ENCODE measurements around the gene CCDC7. TPM values are rescaled to one million over a fixed set of nuclear protein-coding genes. Genes with fewer than 3 reads are reported as not detected.
"Not testable (repeated sequence)": the region's sequence is repeated elsewhere in the genome, so short reads cannot be mapped to it uniquely, and the experiment has no call there.

CCDC7 gene
- total and polyA plus RNA-seq, 7 experiments from 2014 or later, result 7.7 to 98.7 (median 62.9) TPM

DNA sequence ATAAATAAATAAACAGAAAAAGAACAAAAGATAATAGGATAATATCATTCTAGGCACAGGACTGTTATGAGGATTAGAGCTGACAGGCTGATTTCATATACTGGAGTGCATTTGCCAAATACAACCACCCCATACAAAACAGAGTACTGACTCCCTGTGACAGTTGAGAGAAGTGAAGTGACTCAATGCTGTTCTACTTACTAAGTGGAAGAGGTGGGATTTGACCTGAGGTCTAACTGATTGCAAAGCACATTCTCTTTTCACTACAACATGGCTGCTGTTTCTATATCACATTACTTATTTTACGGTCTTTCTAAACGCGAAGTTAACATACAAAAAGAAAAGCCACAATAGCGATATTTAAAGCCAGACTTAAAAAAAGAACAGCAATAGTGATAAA, 460.7 kb downstream of the CCDC7 start:
- Histone ChIP-seq H3K4me1 (ENCODE audit: control insufficient read depth in 2 of 2, insufficient read depth in 2 of 2, low read length in 2 of 2) (no peaks in the 10 kb centered on the region), H3K27ac (ENCODE audit: low read depth, low read length) (no peak overlapping the region), H3K9me3 (ENCODE audit: control insufficient read depth in 2 of 3, low read length in 3 of 3) (no peaks in the 10 kb centered on the region), H3K27me3 (ENCODE audit: control insufficient read depth in 2 of 2, insufficient read depth in 2 of 2, low read length in 2 of 2) (no peaks in the 10 kb centered on the region), H3K4me3 (ENCODE audit: low read length) (no peak overlapping the region), H3K36me3 (ENCODE audit: control insufficient read depth in 2 of 3, insufficient read depth in 3 of 3, low read length in 3 of 3) (peaks cover 3 to 18% (median 4%) of the 10 kb centered on the region in 3 experiments)
- ATAC-seq, result no peak
- intact Hi-C loops (cut with micrococcal nuclease), result no loop called here
- no peaks in the 10 kb centered on the region for H3K4me1 Mint-ChIP-seq
- ChIA-PET POLR2A (no interaction called here), CTCF (no interaction called here)
- DNase-seq, result no peak
- H3K9me3 Mint-ChIP-seq, result no peaks in the 10 kb centered on the region
- no peak overlapping the region for H3K4me3 Mint-ChIP-seq
- H3K27ac Mint-ChIP-seq, result no peak overlapping the region
- H3K27me3 Mint-ChIP-seq, result no peaks in the 10 kb centered on the region
- H3K36me3 Mint-ChIP-seq, result peaks cover 4 to 47% (median 22%) of the 10 kb centered on the region in 5 donors

DNA sequence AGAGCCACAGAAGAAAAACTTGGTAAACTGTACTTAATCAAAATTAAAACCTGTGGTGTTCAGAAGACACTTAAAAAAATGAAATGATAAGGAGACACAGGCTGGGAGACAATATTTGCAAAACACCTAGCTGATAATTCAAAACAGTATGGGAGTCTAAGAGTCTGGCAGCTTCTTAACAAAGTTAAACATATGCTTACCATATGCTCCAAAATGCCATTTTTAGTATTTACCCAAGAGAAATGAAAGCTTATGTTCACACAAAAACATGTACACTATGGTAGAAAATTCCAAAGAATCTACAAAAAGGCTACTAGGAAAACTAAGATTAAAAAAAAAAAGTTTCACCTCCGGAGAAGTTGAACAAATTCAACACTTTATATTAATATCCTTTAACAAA, 463.5 kb downstream of the CCDC7 start:
- ChIA-PET CTCF (interaction anchor here (1.3 kb wide), 1 partner anchor 29 kb away, joined by 3 read pairs; no protein-coding TSS in a partner anchor), POLR2A (no interaction called here)
- no peaks in the 10 kb centered on the region for H3K9me3 ChIP-seq (ENCODE audit: control insufficient read depth in 2 of 3, low read length in 3 of 3)
- ATAC-seq (no peak), DNase-seq (no peak)
- H3K27me3 ChIP-seq (ENCODE audit: control insufficient read depth in 2 of 2, insufficient read depth in 2 of 2, low read length in 2 of 2), result no peaks in the 10 kb centered on the region
- no peak overlapping the region for H3K4me3 ChIP-seq (ENCODE audit: low read length)
- peaks cover 14 to 58% (median 35%) of the 10 kb centered on the region in 5 donors for H3K36me3 Mint-ChIP-seq
- H3K27ac ChIP-seq (ENCODE audit: low read depth, low read length), result no peak overlapping the region
- H3K4me1 ChIP-seq (ENCODE audit: control insufficient read depth in 2 of 2, insufficient read depth in 2 of 2, low read length in 2 of 2), result no peaks in the 10 kb centered on the region
- H3K27ac Mint-ChIP-seq, result no peak overlapping the region
- H3K4me1 Mint-ChIP-seq, result peaks cover 0 to 4% (median 0%) of the 10 kb centered on the region in 7 donors
- H3K4me3 Mint-ChIP-seq, result no peak overlapping the region
- H3K9me3 Mint-ChIP-seq, result peaks cover 0 to 3% (median 0%) of the 10 kb centered on the region in 11 donors
- intact Hi-C loops (cut with micrococcal nuclease), result no loop called here
- peaks cover 3 to 14% (median 4%) of the 10 kb centered on the region in 3 experiments for H3K36me3 ChIP-seq (ENCODE audit: control insufficient read depth in 2 of 3, insufficient read depth in 3 of 3, low read length in 3 of 3)
- H3K27me3 Mint-ChIP-seq, result no peaks in the 10 kb centered on the region

DNA sequence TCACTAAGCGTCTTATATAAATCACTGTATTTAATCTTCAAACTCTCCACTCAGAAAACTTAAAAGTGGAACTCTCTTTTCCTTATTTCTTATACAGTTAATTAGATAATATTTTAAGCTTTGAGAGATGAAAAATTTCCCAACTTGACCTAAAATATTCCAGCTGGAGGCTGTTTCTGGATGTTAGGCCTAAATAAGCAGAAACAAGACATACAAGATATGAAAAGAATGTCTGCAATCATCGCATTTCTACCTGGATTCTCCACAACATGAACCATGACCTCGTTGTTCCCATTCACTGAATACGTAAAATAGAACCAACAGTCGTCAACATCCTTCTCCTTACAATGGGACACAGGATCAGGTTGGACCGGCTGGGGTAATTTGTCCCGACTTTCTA, 464.0 kb downstream of the CCDC7 start:
- H3K27me3 Mint-ChIP-seq; intact Hi-C loops (cut with micrococcal nuclease): not testable (repeated sequence)
- POLR2A ChIA-PET, result interaction anchor here (0.7 kb wide), 1 partner anchor 466 kb away, joined by 5 read pairs; no protein-coding TSS in a partner anchor

DNA sequence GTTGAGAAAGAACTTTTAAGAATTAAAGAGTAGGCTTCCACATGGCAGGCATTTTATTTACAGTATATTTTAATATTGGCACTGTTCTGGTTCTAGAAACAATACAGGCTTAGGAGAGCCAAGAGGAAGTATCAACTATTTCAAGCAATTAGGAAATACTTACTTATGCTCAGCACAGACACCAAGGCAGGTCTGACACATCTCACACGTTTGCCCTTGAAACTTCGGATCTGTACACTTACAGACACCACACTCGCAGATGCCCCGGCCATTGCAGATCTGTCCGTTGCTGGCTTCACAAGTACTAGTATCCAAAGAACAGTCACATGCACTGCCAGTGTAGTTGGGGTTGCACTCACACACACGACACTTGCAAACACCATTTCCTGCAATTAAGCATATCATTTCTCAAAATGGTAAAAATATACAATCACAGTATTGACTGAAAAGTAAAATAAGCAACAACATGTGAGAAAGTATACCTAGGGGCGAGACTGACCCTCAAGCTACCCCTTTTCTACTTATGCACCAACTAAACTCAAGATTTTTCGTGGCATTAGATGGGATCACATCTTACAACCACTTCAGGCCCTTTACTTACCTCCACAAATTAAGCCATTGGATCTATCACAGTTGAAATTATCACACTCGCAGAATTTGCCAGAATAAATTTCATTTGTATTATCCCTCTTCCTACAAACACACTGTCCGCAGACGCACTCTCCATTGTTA, 465.5 kb downstream of the CCDC7 start:
- Mint-ChIP-seq H3K4me1 (peaks cover 0 to 8% (median 0%) of the 10 kb centered on the region in 7 donors), H3K27ac (no peak overlapping the region), H3K9me3 (peaks cover 0 to 6% (median 0%) of the 10 kb centered on the region in 11 donors), H3K27me3 (no peaks in the 10 kb centered on the region), H3K4me3 (no peak overlapping the region), H3K36me3 (peaks cover 14 to 74% (median 47%) of the 10 kb centered on the region in 5 donors)
- CTCF ChIA-PET, result no interaction called here
- intact Hi-C loops (cut with micrococcal nuclease), result no loop called here
- Histone ChIP-seq H3K27ac (ENCODE audit: low read depth, low read length) (no peak overlapping the region), H3K36me3 (ENCODE audit: control insufficient read depth in 2 of 3, insufficient read depth in 3 of 3, low read length in 3 of 3) (peaks cover 3 to 14% (median 4%) of the 10 kb centered on the region in 3 experiments), H3K27me3 (ENCODE audit: control insufficient read depth in 2 of 2, insufficient read depth in 2 of 2, low read length in 2 of 2) (no peaks in the 10 kb centered on the region), H3K9me3 (ENCODE audit: control insufficient read depth in 2 of 3, low read length in 3 of 3) (no peaks in the 10 kb centered on the region), H3K4me3 (ENCODE audit: low read length) (no peak overlapping the region), H3K4me1 (ENCODE audit: control insufficient read depth in 2 of 2, insufficient read depth in 2 of 2, low read length in 2 of 2) (no peaks in the 10 kb centered on the region)
- ATAC-seq (peak; percentile 34), DNase-seq (no peak)
- POLR2A ChIA-PET, result no interaction called here

More for the DNA sequence above, 464.0 kb downstream of the CCDC7 start:
- DNase-seq; ATAC-seq; H3K4me1 ChIP-seq (ENCODE audit: control insufficient read depth in 2 of 2, insufficient read depth in 2 of 2, low read length in 2 of 2); H3K27ac Mint-ChIP-seq; H3K9me3 Mint-ChIP-seq; H3K9me3 ChIP-seq (ENCODE audit: control insufficient read depth in 2 of 3, low read length in 3 of 3); H3K4me1 Mint-ChIP-seq; H3K4me3 Mint-ChIP-seq; H3K27ac ChIP-seq (ENCODE audit: low read depth, low read length); H3K27me3 ChIP-seq (ENCODE audit: control insufficient read depth in 2 of 2, insufficient read depth in 2 of 2, low read length in 2 of 2); H3K4me3 ChIP-seq (ENCODE audit: low read length): not testable (repeated sequence)
- H3K36me3 ChIP-seq (ENCODE audit: control insufficient read depth in 2 of 3, insufficient read depth in 3 of 3, low read length in 3 of 3), result peaks cover 3 to 14% (median 4%) of the 10 kb centered on the region in 3 experiments
- H3K36me3 Mint-ChIP-seq, result peaks cover 14 to 64% (median 40%) of the 10 kb centered on the region in 5 donors
- CTCF ChIA-PET, result interaction anchor here (1.3 kb wide), 1 partner anchor 28 kb away, joined by 3 read pairs; no protein-coding TSS in a partner anchor

DNA sequence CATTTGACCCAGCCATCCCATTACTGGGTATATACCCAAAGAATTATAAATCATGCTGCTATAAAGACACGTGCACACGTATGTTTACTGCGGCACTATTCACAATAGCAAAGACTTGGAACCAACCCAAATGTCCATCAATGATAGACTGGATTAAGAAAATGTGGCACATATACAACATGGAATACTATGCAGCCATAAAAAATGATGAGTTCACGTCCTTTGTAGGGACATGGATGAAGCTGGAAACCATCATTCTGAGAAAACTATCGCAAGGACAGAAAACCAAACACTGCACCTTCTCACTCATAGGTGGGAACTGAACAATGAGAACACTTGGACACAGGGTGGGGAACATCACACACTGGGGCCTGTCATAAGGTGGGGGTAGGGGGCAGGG, 471.9 kb downstream of the CCDC7 start:
- DNase-seq; intact Hi-C loops (cut with micrococcal nuclease); H3K4me3 ChIP-seq (ENCODE audit: low read length); H3K27me3 Mint-ChIP-seq; H3K27me3 ChIP-seq (ENCODE audit: control insufficient read depth in 2 of 2, insufficient read depth in 2 of 2, low read length in 2 of 2); H3K4me1 ChIP-seq (ENCODE audit: control insufficient read depth in 2 of 2, insufficient read depth in 2 of 2, low read length in 2 of 2); H3K9me3 Mint-ChIP-seq; H3K4me3 Mint-ChIP-seq; H3K27ac ChIP-seq (ENCODE audit: low read depth, low read length); ATAC-seq; H3K9me3 ChIP-seq (ENCODE audit: control insufficient read depth in 2 of 3, low read length in 3 of 3); H3K27ac Mint-ChIP-seq; POLR2A ChIA-PET; CTCF ChIA-PET: not testable (repeated sequence)
- H3K4me1 Mint-ChIP-seq, result peaks cover 0 to 12% (median 5%) of the 10 kb centered on the region in 7 donors
- H3K36me3 Mint-ChIP-seq, result peaks cover 14 to 76% (median 61%) of the 10 kb centered on the region in 5 donors
- peaks cover 3 to 18% (median 15%) of the 10 kb centered on the region in 3 experiments for H3K36me3 ChIP-seq (ENCODE audit: control insufficient read depth in 2 of 3, insufficient read depth in 3 of 3, low read length in 3 of 3)

DNA sequence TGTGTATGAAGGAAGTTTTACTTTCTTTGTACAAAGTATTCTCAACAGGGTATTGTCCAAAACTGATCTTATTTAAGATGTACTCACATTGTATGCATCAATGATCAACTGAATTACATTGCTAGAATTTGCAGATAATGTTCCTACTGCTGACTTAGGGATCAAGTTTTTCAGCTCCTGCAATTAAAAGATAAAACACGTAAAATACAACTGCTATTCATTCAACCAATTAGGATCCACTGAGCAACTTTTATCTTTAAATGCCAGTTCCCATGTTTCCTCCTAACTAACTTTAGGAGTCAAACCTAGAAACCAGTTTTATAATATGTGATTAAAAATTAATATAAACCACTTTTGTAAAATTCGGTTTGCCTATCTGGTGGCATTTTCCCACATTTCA, 476.2 kb downstream of the CCDC7 start:
- Histone ChIP-seq H3K9me3 (ENCODE audit: control insufficient read depth in 2 of 3, low read length in 3 of 3) (no peaks in the 10 kb centered on the region), H3K4me1 (ENCODE audit: control insufficient read depth in 2 of 2, insufficient read depth in 2 of 2, low read length in 2 of 2) (peaks cover 0 to 7% of the 10 kb centered on the region in 2 donors), H3K27ac (ENCODE audit: low read depth, low read length) (no peak overlapping the region), H3K36me3 (ENCODE audit: control insufficient read depth in 2 of 3, insufficient read depth in 3 of 3, low read length in 3 of 3) (peaks cover 3 to 42% (median 29%) of the 10 kb centered on the region in 3 experiments), H3K4me3 (ENCODE audit: low read length) (no peak overlapping the region), H3K27me3 (ENCODE audit: control insufficient read depth in 2 of 2, insufficient read depth in 2 of 2, low read length in 2 of 2) (no peaks in the 10 kb centered on the region)
- intact Hi-C loops (cut with micrococcal nuclease), result no loop called here
- ATAC-seq (no peak), DNase-seq (no peak)
- ChIA-PET CTCF (no interaction called here), POLR2A (no interaction called here)
- Mint-ChIP-seq H3K4me3 (no peak overlapping the region), H3K36me3 (peaks cover 18 to 62% (median 50%) of the 10 kb centered on the region in 5 donors), H3K4me1 (peaks cover 0 to 11% (median 7%) of the 10 kb centered on the region in 7 donors), H3K27me3 (no peaks in the 10 kb centered on the region), H3K27ac (no peak overlapping the region), H3K9me3 (peaks cover 0 to 12% (median 1%) of the 10 kb centered on the region in 11 donors)

DNA sequence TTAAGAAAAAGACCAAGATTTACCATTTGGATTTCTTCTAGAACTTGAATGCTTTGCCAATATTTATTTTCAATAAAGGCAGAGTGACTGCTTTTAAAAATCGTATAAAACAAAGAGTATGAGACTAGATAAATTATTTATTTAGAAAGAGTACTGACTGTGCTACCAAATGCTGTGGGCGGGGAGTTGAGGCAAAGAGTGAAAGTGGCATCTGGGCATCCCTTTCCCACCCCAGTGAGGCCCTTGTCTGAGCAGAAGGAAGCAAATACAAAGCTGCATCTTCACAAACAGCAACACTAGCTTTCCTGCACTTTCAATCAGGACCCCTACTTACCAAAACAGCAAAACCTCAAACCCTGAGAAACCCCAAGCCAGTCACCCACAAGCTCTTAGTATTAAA, 477.2 kb downstream of the CCDC7 start:
- H3K4me3 Mint-ChIP-seq, result no peak overlapping the region
- H3K27me3 ChIP-seq (ENCODE audit: control insufficient read depth in 2 of 2, insufficient read depth in 2 of 2, low read length in 2 of 2), result no peaks in the 10 kb centered on the region
- no peak overlapping the region for H3K4me3 ChIP-seq (ENCODE audit: low read length)
- peaks cover 0 to 10% (median 0%) of the 10 kb centered on the region in 11 donors for H3K9me3 Mint-ChIP-seq
- no peak for ATAC-seq
- ChIA-PET POLR2A (no interaction called here), CTCF (no interaction called here)
- no peak for DNase-seq
- H3K4me1 ChIP-seq (ENCODE audit: control insufficient read depth in 2 of 2, insufficient read depth in 2 of 2, low read length in 2 of 2), result peaks cover 0 to 7% of the 10 kb centered on the region in 2 donors
- H3K27ac Mint-ChIP-seq, result no peak overlapping the region
- H3K4me1 Mint-ChIP-seq, result peaks cover 0 to 11% (median 7%) of the 10 kb centered on the region in 7 donors
- intact Hi-C loops (cut with micrococcal nuclease), result no loop called here
- H3K27me3 Mint-ChIP-seq, result no peaks in the 10 kb centered on the region
- peaks cover 23 to 61% (median 54%) of the 10 kb centered on the region in 5 donors for H3K36me3 Mint-ChIP-seq
- no peak overlapping the region for H3K27ac ChIP-seq (ENCODE audit: low read depth, low read length)
- no peaks in the 10 kb centered on the region for H3K9me3 ChIP-seq (ENCODE audit: control insufficient read depth in 2 of 3, low read length in 3 of 3)
- peaks cover 3 to 51% (median 38%) of the 10 kb centered on the region in 3 experiments for H3K36me3 ChIP-seq (ENCODE audit: control insufficient read depth in 2 of 3, insufficient read depth in 3 of 3, low read length in 3 of 3)
